GM18511 (cell line): ENCODE results near the gene TNFSF8.

ENCODE experiments used
- ATAC-seq: cut with Tn5 transposase; IDR thresholded peaks from one replicate; pipeline ENCODE4 v1.9.1; 2021; ENCODE audit warnings: mild to moderate bottlenecking, moderate library complexity; ENCODE audit not compliant: unreplicated experiment

Gene TNFSF8

GRCh38 chr9:114908104-114908622 lies 22.2 kb downstream of the TNFSF8 start:
- peak; percentile 46 for ATAC-seq

DNA sequence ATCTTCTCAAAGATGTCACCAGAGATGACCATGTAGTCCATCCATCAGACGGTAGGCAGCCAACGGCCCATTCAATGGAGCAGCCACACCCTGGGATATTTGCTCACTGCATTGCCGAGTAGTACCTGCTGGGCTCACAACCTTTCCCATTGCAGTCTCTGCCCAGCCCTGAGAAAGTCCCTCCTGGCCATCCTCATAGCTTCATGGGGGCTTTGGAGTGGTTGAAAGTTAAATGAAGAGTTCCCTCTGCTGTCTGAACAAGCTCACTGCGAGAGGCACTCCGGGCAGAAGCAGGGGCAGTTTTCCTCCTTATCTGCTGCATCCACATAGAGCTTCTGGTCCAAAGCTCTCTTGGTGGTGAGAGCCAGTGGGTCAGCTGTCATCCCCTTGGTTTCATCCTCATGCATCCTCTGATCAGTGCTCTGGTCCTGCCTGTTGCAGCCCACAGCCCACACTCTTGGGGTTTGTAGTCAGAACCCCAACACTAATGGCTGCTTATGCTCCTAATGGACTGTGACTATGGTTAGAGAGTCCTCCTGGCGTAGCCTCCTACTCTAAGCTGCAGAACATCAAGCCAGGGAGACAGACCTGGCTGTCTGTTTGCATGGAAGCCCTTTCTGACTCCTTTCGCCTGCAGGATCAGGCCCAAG lies 23.3 kb downstream of the TNFSF8 start:
- ATAC-seq: no peak

- no peak for ATAC-seq
These were observed 25.0 kb downstream of the TNFSF8 start for GRCh38 chr9:114905170-114905940.

GRCh38 chr9:114902786-114903524 lies 27.4 kb downstream of the TNFSF8 start:
- no peak for ATAC-seq

DNA sequence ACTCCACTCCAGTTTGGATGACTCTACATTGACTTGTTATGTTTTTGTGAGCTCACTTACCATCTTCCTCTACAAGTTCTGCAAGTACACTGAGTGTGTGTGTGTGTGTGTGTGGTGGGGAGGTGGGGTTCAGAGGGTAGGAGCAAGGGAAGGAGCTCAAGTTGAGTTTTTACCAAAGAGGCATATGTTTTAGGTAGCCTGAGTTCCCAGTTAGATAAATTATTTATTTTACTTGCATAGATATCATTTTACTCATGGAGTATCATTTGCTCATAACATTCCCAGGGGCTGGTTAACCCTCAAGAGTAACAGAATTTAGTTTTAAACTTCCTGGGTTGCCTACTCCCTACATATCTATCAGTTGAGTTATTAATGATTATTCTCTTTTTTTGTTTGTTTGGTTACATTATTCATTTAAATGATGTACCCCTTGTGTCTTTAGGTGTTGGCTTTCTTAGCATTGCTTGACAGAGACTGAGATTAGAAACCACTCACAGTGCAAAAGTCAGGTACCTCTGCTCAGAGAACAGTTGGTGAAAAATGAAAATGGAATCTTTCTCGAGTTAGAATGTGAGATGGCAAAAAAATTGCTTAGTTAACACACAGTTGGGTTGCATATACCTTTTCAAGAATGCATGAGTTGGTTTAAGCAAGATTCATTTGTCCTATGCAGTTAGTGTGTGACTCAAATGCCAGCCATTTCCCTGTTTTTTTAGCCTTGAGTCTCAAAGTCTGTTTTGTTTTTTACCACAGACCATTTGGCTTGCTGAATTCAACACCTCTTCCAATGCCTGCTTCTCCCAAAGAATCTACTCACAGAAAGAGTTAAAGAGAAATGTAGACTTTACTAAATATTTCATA lies 29.2 kb downstream of the TNFSF8 start:
- ATAC-seq: no peak

DNA sequence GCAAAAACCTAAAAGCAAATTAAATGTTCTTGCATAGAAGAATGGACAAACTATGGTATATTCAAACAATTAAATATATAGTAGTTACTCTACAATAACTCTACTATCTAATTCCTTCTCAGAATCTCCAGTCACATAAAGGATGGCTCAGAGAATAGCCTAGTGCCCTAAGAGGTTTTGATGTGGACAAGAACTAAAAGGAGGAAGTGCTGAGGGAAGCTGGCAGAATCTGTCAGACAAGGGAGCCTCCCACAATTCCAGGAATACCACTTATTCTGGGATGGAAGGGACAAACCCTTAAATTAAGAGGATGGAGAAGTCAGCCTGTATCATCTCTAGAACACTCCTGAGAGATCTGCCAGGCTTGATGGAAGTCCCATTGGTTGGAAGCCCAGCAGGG lies 30.4 kb downstream of the TNFSF8 start:
- no peak for ATAC-seq

GRCh38 chr9:114899461-114899860 lies 30.9 kb downstream of the TNFSF8 start:
- ATAC-seq: no peak

DNA sequence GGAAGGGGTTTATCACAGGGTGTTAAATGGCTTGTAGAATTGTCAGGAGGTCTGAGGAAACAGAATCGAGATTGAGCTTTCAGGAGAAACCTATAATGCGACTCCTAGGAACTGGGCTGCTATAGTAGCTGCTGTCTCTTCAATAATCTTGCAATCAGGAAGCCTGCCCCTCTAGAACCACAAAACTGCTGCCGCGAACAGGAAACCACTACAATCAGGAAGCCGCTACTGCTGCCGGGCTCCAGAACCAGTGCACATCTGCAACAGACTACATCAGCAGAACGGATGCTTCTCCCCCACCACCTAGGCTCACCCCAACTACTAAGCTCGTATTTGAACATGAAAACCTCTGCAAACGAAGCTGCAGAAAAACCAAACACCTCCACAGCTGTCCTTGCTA lies 31.6 kb downstream of the TNFSF8 start:
- ATAC-seq: peak; percentile 84

GRCh38 chr9:114897196-114897595 lies 33.2 kb downstream of the TNFSF8 start:
- ATAC-seq: no peak

- ATAC-seq: no peak
These were observed 34.0 kb downstream of the TNFSF8 start for GRCh38 chr9:114896344-114896743.

- ATAC-seq: no peak
These were observed 34.8 kb downstream of the TNFSF8 start for GRCh38 chr9:114895521-114895991.

DNA sequence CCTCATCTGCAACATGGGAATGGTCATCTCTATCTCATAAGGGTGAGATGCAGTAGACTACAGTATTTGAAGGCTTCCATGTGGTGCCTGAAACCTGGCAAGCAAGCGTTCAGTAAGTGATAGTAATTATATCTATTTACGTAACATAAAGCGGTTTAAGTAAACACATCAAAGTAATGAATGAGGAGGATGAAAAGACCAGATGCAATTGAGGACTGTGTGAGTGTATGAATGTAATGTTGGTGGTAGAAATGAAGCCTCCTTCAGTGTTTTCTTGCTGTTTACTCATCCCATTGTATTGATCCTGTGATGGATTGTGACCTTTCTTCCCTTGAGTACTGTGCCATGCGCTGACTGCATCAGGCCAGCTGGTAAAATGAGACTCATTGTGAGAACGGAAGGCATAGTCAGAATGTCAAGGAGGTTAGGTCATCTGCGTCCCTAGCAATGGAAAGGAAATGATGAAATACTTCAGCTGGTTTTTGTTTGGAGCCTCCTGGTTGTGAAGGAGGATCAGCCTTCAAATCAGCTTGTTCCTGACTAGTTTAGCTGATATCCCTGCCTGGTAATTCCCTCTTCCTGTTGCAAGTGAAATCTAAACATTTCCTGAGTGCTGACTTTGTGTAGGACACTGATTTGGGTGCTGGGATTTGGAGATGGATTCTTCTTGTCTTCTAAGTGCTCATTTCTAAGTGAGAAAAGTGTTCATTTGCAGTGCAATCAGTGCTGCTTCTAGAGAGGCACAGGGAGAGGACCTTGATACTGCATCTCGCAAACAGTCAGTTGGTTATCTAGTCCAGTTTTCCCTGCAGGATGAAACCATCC lies 35.6 kb downstream of the TNFSF8 start:
- ATAC-seq: no peak

- no peak for ATAC-seq
These were observed 36.2 kb downstream of the TNFSF8 start for GRCh38 chr9:114894206-114894605.

DNA sequence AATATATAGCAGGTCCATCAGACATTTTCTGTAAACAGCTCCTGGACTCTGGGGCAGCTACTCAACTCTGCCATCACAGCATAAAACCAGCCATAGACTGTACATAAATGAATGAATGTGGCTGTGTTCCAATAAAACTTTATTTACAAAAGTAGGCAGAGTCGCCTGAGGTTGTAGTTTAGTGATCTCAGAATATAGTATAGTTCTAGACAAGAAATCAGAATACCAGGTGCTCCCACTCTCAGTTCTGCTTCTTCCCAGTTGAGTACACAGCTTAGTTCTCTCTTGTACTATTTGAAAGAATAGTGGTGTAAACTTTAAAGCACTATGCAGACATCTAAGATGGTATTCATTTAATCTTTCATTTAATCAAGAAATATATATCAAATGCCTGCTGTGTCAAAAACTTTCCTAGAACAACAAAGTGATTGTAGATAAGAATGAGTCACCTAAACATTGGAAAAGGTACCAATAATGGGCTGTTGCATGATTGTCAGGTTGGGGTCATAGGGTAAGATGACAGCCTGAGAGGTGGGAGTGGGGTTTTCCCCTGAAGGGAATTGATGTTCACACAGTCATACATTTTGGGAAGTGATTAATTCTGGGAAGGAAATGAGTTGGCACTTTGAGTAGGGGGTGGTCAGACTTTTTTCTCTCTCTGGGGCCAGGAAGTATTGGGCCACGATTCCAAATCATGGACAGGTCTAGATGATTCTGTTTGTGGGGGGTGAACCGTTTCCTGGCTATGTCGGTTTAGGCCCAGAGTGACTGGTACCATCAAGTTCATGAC lies 37.0 kb downstream of the TNFSF8 start:
- no peak for ATAC-seq

- ATAC-seq: no peak
These were observed 40.6 kb downstream of the TNFSF8 start for GRCh38 chr9:114889802-114890224.

DNA sequence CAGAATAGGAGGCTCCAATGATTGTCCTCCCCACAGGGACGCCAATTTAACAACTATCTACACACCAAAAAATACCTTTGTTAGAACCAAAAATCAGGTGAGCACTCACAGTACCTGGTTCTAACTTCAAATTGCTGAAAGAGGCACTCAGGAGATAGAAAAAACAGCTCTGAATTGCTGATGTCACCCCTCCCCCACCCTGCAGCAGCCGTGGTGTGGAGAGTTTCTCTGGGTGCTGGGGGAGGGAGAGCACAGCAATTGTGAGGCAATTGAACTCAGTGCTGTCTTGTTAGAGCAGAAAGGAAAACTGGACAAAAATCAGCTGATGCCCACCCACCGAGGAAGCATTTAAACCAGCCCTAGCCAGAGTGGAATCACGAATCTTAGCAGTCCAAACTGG lies 41.8 kb downstream of the TNFSF8 start:
- ATAC-seq: no peak

- no peak for ATAC-seq
These were observed 42.4 kb downstream of the TNFSF8 start for GRCh38 chr9:114887963-114888362.

DNA sequence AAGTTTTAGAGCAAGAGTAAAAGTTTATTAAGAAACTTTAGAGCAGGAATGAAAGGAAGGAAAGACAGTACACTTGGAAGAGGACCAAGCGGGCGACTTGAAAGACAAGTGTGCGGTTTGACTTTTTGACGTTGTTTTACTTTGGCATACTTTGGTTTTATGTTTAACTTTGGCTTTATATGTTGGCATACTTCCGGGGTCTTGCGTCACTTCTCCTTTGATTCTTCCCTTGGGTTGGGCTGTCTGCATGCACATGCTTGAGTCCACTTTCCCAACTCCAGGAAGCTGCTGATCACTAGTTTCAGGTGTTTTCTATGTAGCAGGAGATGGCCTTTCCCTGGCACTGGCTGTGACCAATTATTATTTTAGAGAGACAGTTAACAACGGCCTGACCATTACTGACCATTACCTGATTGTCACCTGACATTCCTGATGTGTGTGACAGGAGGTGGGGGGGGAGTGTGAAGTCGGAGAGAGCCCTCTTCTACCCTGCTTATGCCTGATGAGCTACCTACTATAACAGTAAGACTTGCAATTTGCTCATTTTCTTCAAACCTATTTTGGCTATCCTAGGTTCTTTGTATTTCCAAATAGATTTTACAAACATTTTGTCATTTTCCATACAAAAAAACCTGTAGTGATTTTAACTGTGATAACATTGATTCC lies 45.5 kb downstream of the TNFSF8 start:
- ATAC-seq: no peak
